HG03354 (cell line): ENCODE data around the gene DNAH5.

Source experiments
- ATAC-seq: cut with Tn5 transposase; IDR thresholded peaks from one replicate; pipeline ENCODE4 v1.9.1; 2021; ENCODE audit warnings: mild to moderate bottlenecking; ENCODE audit not compliant: unreplicated experiment, poor library complexity, severe bottlenecking

DNAH5 gene

GRCh38 chr5:13649656-13650055, 294.8 kb downstream of the DNAH5 start:
- no peak for ATAC-seq

- ATAC-seq, result no peak
Observed at GRCh38 chr5:13648822-13649221, 295.7 kb downstream of the DNAH5 start.

- no peak for ATAC-seq
Observed at GRCh38 chr5:13643734-13644133, 300.8 kb downstream of the DNAH5 start.

GRCh38 chr5:13643196-13643595, 301.3 kb downstream of the DNAH5 start:
- no peak for ATAC-seq
